ENCODE data around the gene GMEB2.
"Not testable (repeated sequence)": the region's sequence is repeated elsewhere in the genome, so short reads cannot be mapped to it uniquely, and the experiment has no call there.

The GMEB2 gene

GRCh38 chr20:63586797-63587196, 40.1 kb downstream of the GMEB2 start:
- no peak for DNase-seq

DNA sequence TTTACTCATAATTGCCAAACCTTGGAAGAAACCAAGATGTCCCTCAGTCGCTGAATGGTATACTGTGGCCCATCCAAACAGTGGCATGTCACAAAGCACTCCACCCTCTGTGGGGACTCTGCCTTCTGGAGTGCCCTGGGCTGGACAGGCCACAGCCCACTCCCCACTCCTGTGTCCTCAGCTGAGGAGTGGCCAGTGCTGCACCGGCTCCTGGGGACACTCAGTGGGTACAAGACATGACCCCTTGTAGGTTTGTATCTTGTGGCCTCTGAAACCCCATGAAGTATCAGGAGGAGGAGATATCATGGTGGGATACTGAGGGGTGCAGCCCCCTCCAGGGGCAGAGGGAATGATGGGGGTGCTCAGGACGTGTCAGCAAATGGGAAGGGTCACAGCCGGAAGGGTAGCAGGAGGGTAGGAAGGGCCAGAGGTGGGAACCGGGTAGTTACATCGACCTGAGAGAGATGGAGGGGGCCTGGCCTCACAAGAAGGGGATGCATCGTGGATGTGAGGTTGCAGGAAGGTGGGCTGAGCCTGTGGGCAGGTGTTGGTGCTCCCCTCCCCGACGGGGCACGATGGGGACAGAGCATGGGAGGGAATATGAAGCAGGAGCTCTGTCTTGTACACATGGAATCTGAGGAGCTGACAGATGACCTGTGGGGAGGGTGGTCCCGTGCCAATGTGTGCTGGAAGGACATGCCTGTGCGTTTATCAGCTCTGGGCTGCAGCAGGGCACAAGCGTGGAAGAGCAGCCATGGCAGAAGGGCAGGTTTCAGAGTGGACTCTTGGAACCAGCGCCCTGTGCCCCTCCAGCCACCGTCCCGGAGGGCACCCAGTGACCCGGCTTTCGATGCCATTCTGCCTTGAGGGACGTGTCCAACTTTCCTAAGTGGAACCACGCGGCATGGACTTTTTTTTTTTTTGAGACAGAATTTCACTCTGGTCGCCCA, 41.0 kb downstream of the GMEB2 start:
- DNase-seq = no peak

- no peak for DNase-seq
Measured at GRCh38 chr20:63582382-63583063, 44.4 kb downstream of the GMEB2 start.

DNA sequence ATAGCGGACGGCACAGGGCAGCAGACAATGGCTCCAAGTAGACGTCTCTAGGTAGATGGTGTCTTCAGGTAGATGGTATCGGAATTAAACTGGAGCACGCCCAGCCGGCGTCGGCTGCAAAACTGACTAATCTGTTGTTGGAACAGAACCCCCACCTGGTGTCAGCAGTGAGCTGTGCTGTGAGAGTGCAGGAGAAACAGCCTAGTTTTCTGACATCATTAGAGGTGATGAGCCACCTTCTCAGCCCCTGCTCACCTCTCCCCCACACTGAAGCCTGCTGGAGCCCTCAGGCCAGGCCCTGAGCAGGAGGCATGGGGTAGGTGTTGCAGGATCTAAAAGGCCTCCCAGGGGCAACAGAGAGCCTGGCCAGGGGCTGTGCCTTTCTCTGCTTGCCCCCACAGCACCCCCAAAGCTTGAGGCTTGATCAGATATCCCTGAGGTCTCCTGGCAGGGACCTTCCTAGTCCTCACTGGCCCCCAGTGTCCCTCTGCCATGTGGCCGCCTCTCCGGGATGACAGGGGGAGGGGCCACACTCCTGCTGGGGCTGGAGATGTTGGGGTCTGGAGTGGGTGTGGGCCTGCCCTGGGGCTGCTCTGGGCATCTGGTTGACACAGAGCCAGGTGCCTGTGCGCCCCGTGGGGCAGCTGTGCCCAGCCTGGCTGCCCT, 46.0 kb downstream of the GMEB2 start:
- peak; percentile 77 for DNase-seq

- DNase-seq = no peak
Measured at GRCh38 chr20:63579017-63579694, 47.7 kb downstream of the GMEB2 start.

- no peak for DNase-seq
Measured at GRCh38 chr20:63578224-63579016, 48.5 kb downstream of the GMEB2 start.

DNA sequence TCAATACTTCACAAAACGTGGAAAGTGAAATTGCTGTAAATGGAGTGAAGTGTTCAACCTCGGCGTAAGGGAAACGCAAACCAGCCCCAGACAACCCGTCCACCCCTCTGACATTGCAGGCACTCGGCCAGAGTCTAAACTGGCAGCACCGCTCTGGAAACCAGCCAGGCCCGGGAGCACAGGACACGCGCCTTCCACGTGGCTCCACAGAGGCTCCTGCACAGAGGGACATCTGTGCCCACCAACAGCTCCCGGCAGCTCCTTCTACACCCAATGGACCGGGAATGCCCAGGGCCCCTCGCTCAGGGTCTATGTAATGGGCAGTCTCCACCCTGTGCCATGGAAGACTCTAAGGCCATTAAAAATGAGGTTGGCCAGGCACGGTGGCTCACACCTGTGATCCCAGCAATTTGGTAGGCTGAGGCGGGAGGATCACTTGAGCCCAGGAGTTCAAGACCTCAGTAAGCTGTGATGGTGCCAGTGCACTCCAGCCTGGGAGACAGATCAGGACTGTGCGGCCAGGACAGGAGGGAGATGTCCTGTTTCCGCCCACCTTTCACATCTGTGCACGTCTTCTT, 49.5 kb downstream of the GMEB2 start:
- DNase-seq = no peak

DNA sequence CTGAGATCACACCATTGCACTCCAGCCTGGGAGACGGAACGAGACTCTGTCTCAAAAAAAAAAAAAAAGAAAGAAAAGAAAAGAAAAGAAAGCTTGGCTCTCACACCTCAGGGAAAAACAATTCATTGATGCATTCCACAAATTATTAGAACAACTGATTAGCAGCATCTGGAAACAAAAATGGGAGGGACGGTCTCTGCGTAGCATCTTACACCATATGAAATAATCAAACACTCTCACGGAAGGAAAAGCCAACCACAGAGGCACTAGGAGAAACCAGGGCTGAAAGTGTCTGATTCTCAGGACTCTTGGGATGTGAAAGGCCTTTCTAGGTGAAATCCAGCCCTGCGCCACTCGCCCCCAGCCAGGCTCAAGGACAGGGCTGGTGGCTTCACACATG, 50.6 kb downstream of the GMEB2 start:
- no peak for DNase-seq

DNA sequence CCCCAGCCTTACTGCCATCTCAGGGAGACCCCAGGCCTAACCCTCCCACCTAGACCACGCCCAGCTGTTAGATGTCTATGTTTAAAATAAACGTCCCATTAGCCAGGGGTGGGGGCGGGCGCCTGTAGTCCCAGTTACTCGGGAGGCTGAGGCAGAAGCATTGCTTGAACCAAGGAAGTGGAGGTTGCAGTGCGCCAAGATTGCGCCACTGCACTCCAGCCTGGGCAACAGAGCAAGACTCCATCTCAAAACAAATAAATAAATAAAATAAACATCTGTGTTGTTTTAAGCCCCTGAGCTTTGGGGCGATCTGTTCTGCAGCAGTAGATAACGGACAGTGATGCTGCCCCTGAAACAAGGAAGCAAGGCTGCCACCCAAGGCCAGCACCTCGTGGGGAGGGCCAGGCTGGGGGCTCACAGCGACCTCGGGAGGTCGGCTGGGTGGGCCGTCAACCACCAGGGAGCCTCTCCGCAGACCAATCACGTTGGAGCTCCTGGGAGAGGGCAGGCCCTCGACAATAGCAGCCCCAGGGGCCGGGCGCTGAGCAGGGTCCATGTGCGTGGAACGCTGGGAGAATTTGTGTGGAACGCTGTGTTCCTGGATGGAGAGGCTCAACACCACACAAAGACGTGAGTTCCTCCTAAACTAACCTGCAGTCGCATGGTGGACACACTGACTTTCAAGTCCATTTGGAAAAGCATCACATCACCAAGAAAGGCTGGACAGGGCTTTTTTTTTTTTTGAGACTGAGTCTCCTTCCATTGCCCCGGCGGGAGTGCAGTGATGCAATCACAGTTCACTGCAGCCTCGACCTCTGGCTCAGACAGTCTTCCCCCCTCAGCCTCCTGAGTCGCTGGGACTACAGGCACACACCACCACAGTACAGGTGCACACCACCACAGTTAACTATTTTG, 51.8 kb downstream of the GMEB2 start:
- no peak for DNase-seq

- peak; percentile 87 for DNase-seq
Measured at GRCh38 chr20:63574156-63574828, 52.6 kb downstream of the GMEB2 start, which contains the start of gene HELZ2. Gene HELZ2, minus strand, starts transcription at chr20:63574239. Its CDS starts 1,854 bp downstream, at chr20:63572385.

- no peak for DNase-seq
Measured at GRCh38 chr20:63573647-63574131, 53.2 kb downstream of the GMEB2 start.

GRCh38 chr20:63572788-63573646, 53.9 kb downstream of the GMEB2 start:
- no peak for DNase-seq

- no peak for DNase-seq
Measured at GRCh38 chr20:63572071-63572787, 54.7 kb downstream of the GMEB2 start.

DNA sequence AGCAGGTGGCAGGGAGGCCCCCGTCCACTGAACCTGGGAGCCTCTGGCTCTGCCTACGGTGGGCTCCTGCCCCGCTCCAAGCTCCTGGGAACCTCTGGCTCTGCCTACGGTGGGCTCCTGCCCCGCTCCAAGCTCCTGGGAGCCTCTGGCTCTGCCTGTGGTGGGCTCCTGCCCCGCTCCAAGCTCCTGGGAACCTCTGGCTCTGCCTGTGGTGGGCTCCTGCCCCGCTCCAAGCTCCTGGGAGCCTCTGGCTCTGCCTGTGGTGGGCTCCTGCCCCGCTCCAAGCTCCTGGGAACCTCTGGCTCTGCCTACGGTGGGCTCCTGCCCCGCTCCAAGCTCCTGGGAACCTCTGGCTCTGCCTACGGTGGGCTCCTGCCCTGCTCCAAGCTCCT, 55.8 kb downstream of the GMEB2 start:
- not testable (repeated sequence) for DNase-seq

GRCh38 chr20:63570281-63571086, 56.4 kb downstream of the GMEB2 start:
- DNase-seq = no peak

- DNase-seq = no peak
Measured at GRCh38 chr20:63568986-63569949, 57.6 kb downstream of the GMEB2 start.

All from islet precursor cell (in vitro differentiated cells).